ENCODE results near the gene AUH.
"Not testable (repeated sequence)": the region's sequence is repeated elsewhere in the genome, so short reads cannot be mapped to it uniquely, and the experiment has no call there.

AUH gene

DNA sequence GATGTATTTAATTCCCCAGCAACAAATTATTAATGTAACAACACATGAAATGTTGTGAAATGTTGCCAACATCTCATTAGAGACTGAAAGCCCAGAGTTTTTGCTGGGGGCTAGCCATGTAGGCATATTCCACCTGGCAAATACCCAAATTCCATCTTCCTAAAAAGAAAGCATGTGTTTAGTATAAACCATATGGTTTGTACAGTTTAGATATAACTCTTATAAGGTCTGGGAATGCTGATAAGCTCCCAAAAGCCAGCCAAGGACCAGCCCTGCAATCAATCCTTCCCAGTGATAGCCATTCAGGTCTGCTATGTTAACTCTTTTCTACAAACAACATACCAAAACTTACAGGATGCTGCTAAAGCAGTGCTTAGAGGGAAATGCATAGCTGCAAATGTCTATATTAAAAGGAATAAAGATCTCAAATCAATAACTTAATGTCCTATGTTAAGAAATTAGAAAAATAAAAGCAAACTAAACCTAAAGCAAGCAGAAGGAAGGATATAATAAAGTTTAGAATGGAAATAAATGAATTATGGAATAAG, 158.9 kb downstream of the AUH start:
- ATAC-seq: no peak

DNA sequence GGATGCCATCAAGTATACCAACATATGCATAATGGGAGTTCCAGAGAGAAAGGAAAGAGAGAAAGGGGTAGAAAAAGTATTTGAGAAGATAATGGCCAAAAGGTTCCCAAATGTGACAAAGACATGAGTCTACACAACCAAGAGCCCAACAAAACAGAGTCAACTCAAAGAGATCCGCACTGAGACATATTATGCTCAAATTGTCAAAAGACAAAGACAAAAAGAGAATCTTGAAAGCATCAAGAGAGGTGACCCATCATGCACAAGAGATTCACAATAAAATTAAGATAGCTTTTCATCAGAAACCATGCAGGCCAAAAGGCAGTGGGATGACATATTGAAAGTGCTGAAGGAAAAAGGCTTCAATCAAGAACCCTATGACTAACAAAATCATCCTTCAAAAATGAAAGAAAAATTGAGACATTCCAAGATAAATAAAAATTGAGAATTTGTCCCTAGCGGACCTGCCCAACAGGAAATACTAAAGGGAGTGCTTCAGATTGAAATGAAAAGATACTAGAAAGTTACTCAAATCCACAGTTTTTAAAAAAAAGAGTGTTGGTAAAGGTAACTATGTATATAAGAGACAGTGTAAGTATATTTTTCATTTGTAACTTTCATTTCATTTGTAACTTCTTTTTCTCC, 160.9 kb downstream of the AUH start:
- ATAC-seq: no peak

DNA sequence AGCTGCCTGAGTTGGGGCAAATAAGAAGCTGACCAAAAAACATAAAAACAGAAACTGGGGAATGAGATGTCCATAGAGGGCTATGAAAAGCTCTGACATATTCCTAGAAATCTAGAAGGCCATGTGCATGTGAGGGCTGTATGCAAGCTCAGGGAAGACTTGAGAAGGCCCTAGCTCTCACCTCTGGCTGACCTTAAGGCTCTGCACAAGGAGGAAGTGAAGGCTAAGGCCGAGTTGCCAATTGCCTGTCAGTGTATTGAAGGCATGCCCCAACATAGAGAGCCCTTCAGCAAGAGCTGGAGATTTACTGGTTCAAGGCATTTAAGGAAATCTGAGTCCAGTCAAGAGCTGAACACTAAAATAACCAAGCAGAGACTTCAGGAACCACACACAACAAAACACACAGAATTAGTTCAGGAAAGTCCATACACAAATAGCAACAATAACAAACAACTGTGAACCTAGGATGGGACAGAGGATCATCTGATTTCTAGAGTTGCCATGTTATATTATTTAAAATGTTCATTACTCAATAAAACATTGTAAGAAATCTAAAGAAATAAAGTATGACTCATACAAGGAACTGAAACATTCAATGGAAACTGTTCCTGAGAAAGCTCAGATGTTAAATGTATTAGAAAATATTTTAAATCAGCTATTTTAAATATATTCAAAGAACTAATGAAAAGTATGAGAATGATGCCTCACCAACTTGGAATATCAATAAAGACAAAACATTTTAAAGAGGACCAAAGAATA, 161.8 kb downstream of the AUH start:
- ATAC-seq: no peak

DNA sequence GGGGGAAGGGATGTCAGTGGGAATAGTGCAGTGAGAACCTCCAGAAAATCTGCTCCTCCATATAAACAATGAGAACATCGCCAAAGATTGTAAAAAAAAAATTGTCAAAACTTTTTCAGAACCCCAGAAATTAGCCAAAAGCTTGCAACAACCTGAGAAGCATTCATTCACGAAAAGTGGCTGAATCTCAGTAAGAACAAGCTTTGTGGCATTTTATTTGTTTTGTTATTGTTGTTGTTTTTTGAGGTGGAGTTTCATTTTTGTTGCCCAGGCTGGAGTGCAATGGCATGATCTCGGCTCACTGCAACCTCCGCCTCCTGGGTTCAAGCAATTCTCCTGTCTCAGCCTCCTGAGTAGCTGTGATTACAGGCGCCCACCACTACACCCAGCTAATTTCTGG, 162.8 kb downstream of the AUH start:
- ATAC-seq: not testable (repeated sequence)

DNA sequence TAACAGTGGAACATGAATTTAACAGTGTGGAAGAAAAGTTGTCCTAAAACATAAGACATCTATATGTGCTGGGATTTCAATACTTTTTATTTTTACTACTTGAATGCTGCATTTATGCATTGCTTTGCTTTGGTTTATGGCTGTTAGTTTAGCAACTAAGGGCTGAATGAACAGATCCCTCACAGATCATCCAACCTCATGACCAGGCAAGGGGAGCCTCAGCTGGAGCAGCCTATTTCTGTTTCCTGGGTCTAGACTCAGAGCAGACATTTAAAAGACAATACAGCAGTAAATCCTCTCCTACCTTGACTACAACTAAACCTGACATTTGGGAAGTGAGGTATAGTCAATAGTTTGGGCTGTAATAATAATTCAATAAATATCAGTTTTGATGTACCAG, 163.3 kb downstream of the AUH start:
- ATAC-seq: no peak

DNA sequence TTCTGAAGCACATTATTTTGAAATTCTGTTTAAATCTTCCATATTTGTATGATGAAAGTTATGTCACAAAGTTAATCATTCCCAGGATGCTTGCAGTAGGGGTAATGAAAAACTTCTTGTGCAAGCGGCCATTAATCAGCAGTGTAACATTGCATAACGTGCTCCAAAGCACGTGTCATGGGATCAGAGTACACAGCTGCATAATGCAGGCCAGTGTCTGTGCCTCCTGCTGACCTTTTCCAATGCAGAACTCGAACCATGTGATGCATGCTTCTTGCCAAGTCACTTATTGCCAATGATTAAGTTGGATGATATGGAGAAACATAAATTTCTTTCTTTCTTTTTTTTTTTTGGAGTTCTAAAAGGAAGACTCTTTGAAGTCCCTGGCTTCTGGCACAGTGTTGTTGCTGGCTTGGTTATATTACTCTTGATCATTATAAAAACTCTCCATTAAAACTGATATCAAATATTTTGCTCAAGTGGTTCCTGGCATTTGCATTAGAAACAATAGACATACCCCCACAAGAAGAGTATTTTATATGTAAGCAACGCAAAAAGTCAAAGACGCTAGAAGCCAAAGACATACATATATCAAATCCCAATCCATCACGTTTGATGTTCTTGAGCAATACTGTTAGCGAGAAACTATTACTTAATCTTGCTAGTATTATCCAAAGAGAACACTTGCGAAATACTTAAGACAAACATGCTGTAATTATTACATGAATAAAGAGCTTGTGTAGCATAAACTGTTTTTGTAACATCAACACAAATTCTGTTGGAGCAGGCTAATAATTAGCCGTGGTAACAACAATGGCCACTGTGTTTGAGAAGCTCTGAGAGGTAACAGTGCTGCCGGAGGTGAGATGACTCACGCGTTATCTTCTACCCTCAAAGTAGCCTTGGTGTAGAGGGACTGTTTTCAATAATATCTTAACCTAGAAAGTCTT, 164.2 kb downstream of the AUH start:
- ATAC-seq: no peak

DNA sequence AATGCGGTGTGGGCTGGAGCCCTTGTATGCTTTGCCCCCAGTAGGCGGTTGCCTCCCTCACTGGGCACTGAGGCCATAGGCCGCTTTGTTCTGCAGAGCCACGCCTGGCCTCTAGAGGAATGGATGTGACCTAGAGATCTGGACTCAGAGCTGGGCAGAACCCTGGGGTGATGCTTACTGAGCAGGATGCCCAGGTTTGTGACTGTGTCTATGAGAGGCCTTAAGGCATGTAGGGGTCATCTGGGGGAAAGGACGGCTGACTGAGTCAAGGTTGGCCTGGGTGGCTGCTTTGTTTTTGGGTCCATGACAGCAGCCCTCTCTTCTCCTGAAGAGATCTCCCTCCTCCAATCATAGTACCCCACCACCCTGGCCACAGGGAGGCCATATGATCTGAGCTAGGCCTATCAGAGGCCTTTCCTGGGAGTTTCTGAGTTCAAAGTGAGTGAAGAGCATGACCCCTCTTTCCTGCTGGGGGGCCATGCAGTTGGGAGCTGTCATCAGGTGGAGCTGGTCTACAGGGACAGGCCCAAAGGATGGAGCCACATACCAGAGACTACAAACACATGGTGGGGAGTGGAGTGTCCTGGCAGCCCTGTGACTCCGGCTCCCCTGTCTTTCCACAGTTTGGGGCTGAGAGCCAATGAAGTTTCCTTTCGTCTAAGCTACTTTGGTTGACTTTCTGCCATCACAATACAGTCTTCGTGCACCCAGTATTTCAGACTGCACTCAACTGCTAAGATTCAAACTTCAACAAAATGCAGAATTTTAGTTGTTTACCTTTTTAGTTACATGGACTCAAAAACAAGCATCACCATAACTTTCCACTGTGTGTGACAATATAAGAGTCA, 165.4 kb downstream of the AUH start:
- no peak for ATAC-seq

DNA sequence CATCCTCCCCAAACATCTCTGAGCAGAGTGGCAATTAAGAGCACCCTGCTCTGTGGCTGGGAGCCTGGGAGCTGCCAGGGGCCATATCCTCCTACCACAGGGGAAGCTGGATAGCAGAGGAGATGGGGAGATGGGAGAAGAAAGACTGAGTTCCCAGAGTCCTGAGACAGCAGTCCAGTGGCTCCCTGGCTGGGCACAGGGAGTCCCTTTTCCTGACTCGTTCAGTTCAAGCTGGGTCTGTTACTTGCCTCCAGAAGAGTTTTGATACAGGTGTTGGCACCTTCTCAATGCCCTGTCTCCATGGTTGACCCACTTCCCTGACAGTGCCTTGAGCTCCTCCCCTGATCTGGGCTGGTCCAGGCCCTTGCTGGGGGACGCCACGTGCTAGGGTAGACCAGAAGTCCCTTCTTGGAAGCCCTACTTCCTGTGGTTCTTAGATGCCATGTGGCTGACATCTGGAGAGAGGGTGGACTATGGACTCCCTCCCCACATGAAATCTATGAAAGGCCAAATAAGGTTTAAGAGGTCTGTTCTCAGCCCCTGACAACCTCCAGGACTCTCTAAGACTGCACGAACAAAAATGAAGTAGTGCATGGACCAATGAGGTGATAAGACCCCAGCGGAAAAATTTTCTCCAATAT, 166.2 kb downstream of the AUH start:
- no peak for ATAC-seq

DNA sequence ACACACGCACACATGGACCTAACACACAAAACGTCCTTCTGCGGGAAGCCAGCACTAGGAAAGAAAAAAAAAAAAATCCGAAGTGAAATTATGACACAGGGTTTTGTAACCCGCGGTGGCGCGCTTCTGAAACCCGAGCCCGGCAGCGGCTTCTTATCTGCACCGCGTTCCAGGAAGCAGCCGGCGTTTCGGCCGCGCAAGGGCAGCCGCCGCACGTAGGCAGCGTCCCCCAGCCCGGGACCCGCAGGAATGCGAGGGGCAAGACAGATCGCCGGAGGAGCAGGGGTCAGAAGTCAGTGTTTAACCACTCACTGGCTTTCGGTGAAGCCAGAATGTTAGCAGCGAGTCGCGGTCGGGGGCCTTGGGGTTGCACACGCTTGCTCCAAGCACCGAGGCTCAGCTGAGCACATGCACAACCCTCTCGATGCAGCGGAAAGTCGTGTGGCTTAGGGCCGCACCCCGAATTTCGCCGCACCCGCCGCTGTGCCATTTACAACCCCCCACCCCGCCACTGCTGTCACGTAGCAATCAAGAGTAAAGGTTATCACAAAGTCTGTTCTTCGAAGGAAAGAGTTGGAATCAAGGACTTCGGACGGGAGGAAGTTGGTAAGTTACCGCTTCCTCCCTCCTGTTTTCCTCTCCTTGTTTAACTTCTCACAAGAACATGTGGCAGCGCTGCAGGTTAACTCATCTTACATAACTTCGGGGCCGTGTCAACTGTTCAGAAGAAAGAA, 167.9 kb downstream of the AUH start:
- peak; percentile 57 to 66 for ATAC-seq

DNA sequence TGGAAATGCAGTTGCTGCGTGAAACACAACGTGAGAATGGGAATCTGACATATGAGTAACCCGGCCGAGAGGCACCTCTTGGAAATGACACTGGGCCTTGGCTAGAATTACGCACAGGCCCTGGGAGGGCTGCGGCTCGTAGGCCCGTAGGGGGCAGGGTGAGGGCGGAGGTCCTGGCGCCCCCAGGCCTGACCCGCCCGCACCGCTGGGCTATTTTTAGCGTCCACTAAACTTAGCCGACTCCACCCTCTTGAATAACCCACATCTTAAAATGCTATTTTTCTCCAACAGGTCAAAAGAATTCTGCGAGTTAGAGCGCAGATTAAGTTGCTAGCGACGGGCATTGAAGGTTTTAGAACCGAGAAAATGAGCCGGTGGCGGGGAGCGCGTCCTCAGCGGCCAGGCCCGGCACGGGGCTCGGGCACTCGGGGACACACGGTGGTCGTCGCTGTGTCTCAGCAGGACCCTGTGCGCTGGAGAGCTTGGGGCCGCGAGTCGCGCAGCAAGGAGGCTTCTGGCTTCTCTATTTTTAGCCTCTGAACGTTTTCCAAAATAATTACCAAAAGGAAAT, 168.5 kb downstream of the AUH start:
- peak; percentile 82 to 86 for ATAC-seq

DNA sequence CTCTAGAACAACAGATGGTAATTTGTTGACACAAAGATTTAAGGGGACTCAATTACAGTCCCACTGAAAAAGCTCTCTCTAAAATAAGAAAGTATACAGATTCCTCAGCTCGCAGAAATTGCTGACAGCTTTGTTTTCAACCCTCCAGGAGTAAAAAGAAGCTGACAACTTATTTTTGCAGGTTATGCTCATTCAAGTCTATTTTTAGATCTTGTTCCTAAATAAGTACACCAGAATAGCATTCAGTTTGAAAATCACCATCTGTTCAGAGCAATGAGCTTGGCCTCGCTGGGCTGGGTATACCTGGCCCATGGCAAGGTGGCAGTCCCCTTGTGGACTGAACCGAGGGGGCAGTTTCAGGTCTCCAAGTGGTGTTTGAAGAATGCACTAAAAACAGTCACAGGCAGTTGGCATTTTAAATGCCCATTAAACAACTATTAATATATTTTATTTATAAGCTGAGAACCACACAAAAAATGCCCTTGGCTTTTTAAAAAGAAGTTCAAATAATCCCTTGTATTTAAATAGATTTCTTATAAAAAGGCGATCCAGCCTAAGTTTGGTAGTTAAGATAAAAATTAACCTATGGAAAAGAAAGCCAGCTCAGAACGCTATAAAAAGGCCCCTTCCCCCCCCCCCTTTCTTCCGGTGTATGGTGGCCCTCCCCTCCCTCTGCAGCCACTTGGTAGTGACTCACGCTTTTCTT, 169.2 kb downstream of the AUH start:
- no peak for ATAC-seq

DNA sequence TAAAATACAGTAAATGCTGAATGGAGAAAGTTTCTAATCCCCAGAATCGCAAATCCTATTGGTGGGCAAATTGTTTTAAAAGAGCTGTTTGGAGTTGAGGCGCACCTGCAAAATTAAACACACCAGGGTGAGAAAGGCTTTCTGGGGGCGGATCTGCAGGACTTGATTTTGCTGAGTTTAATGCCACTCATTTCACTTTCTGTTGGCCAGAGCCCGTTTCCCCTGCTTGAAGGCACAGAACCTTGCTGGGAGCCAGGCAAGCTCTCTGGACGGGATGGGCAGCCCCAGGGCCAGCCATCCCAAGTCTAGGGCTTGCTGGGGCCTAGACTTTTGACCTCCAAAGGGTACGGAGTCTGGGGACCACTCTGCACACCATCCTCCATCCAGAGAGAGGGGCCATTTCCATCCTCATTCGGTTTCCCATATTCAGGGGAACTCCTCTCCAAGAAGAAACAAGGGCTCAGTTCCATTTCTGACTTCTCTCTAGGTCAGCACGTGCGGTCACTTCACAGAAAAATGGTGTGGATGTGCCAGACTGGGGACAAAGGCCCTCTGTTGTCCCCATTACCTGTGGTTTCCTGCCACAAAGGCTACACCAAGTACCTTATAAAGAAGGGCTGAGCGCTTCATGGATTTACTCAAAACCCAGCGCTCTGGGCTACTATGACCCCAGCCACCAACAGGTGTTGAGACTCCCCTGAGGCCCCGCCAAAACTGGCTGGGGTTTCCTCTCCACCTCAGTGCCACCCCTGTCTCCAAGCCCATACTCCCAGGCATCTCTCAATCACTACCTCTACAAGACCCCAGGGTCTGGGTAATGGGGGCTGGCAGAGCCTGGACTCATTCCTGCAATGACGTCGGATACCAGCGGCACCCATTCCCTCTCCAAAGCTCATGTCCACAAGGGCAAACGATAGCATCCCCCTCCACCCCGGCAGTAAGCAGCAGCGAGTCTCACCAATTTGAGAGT, 170.0 kb downstream of the AUH start:
- no peak for ATAC-seq

DNA sequence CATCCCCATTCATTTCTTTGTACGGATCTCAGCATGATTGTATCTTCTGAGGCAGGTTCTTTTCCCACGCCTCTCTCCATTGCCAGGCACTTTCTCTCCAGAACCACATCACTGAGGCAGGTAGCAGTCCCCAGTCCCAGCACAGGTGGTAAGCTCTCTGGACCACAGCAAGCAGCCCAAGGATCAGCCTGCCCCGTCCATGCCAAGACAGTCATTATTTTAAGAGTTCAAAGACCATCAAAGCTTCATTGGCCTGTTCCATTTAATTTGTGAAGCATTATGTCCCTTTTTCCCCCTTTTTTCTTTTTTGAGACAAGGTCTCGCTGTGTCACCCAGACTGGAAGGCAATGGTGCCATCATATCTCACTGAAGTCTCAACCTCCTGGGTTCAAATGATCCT, 171.7 kb downstream of the AUH start:
- ATAC-seq: no peak

DNA sequence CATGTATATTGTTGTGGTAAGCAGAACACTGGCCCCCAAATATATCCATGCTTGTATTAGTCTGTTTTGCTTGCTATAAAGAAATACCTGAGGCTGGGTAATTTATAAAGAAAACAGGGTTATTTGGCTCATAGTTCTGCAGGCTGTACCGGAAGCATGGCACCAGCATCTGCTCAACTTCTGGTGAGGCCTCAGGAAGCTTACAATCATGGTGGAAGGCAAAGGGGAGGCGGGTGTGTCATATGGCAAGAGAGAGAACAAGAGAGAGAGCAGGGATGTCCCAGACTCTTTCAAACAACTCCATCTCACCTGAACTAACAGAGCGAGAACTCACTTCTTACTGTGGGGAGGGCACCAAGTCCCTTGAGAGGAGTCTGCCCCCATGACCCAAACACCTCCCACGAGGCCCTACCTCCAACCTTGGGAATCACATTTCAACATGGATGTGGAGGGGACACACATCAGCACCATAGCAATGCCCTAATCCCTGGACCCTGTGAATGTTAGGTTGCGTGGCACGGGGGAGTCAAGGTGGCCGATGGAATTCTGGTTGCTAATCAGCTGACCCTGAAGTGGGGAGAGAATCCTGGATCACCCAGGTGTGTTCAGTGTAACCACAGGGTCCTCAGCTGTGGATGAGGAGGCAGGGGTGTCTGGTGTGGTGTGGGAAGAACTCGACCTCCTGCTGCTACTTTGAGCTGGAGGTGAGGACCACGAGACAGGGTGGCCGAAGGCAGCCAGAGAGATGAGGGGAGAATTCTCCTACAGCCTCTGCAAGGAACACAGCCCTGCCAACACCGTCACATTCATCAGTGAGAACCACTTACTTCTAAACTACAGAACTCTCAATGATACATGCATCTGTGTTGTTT, 172.8 kb downstream of the AUH start:
- ATAC-seq: no peak

DNA sequence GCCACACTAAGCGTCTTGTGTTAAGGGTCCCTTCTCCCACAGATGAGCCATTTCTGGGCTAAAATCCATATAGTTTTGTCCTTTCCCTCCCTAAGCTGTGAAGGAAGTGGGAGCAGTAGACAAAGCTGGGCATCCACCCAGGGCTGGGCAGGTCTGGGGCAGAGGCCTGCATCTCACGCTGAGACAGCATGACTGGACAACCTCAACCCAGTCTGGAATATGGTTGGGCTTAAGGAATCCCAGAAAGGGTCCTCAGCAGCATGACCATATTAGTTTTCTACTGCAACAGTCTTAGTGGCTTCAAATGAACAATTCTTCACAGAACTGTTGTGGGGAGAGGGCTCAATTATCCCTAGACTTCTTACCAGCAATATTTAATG, 173.8 kb downstream of the AUH start:
- no peak for ATAC-seq

DNA sequence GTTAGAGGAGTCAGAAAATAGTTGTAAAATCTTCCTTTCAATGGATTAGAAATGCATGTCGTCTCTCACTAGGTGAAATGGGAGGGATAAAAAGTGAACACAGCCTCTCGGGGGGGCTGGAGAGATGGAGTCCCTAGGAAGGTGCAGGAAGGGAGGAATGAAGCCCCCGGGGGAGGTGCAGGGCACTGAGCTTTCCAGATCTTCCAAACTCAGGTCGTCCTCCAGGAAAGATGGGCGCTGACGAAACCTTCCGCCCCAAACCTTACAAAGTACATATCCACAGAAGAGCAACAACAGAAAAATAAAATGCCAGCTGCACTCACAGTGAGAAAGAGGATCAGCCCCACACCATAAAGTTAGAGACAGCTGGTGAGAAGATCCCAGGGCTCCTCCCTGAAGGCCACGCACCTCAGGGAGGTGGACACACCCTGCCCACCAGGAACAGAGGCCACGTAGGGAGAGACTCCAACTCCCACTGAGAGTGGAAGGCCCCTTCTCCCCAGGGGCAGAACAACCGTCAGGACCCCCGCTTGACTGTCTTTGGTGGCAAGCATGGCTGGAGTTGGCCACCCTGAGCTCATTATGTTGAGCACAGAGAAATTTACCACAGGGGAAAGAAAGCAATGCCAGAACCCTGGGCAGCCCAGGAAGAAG, 174.3 kb downstream of the AUH start:
- ATAC-seq: no peak

DNA sequence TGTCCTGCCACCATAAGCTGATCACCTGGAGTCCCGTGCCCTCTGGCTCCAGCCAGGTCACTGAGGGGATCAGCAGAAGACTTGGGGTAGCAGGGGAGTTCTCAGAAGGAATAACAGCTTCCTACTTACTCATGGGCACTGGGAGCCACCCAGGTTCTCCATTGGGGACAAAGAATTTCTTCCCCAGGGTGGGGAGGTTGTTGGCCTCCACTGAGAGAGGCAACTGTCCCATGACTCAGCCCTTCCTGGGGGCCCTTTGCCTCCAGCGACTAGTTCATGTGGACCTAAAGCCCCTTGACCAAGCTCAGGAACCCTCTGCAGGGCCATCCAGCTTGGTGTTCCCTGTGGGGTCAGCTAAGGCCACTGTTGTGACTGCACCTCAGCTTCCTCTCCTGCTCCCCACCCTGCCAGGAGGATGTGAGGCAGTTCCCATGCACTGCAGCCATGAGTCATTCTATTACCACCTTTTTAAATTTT, 175.0 kb downstream of the AUH start:
- ATAC-seq: peak in 1 of 2 donors; percentile 36

Data from activated CD4-positive, CD25-positive, alpha-beta regulatory T cell treated with anti-CD3 and anti-CD28 coated beads, Interleukin-2, amount 50 U/mL, for 24 hours (primary cell).